Measurements from ENCODE around the gene STARD13.

Gene STARD13

GRCh38 chr13:33270895-33271538 is 14.5 kb downstream of the STARD13 start:
- DNase-seq (ENCODE audit: low read depth), result no peak
- no peak overlapping the region for H3K4me3 ChIP-seq (replicated peaks; ENCODE audit: low read depth, low read length)
- TF ChIP-seq, protein P1, sequence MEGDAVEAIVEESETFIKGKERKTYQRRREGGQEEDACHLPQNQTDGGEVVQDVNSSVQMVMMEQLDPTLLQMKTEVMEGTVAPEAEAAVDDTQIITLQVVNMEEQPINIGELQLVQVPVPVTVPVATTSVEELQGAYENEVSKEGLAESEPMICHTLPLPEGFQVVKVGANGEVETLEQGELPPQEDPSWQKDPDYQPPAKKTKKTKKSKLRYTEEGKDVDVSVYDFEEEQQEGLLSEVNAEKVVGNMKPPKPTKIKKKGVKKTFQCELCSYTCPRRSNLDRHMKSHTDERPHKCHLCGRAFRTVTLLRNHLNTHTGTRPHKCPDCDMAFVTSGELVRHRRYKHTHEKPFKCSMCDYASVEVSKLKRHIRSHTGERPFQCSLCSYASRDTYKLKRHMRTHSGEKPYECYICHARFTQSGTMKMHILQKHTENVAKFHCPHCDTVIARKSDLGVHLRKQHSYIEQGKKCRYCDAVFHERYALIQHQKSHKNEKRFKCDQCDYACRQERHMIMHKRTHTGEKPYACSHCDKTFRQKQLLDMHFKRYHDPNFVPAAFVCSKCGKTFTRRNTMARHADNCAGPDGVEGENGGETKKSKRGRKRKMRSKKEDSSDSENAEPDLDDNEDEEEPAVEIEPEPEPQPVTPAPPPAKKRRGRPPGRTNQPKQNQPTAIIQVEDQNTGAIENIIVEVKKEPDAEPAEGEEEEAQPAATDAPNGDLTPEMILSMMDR (IDR thresholded peaks at IDR 0.05; ENCODE audit: low read length, missing control alignments), result no peak

DNA sequence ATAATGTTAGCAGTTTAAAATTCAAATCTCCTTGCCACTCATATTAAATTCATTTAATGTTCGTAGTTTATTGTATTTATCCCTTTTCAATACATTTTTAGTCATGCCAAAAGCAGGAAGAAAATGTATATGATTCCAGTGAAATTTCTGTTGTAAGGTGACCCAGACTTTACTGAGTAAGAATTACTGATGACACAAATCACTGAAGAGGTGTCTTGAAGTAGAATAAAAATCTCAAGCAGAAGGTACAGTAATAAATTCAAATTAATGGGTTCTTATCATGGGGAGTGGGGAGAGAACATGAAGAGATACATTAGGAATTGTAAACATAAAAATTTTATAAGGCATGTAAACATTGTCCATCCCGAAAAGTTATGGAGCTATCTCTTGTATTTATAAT is 19.9 kb downstream of the STARD13 start:
- TF ChIP-seq, protein P1 (IDR thresholded peaks at IDR 0.05; ENCODE audit: low read length, missing control alignments), result no peak
- no peak overlapping the region for H3K4me3 ChIP-seq (replicated peaks; ENCODE audit: low read depth, low read length)
- no peak for DNase-seq (ENCODE audit: low read depth)

DNA sequence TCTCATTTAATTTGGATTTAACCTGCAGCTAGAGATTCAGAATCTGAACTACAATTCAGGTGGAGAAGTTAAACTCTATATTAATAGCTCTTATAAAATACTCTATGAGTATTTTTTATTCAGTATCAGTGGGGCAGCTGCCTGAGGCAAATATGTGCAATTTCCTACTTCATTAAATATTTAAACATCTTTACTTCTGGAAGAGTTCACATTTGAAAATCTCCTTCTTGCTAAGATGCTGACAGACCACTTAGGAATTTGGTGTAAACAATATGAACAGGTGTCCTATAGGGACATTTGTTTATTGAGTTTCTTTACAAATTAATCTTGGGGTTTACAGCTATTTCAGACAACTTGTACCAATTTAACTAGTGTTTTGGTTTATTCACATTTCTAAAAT is 20.4 kb downstream of the STARD13 start:
- TF ChIP-seq, protein P1 (IDR thresholded peaks at IDR 0.05; ENCODE audit: low read length, missing control alignments), result no peak
- no peak overlapping the region for H3K4me3 ChIP-seq (replicated peaks; ENCODE audit: low read depth, low read length)
- no peak for DNase-seq (ENCODE audit: low read depth)

- DNase-seq (ENCODE audit: low read depth), result no peak
- TF ChIP-seq, protein P1 (IDR thresholded peaks at IDR 0.05; ENCODE audit: low read length, missing control alignments), result no peak
- no peak overlapping the region for H3K4me3 ChIP-seq (replicated peaks; ENCODE audit: low read depth, low read length)
These were observed 21.0 kb downstream of the STARD13 start for GRCh38 chr13:33264620-33264978.

- no peak for DNase-seq (ENCODE audit: low read depth)
- TF ChIP-seq, protein P1 (IDR thresholded peaks at IDR 0.05; ENCODE audit: low read length, missing control alignments), result no peak
- H3K4me3 ChIP-seq (replicated peaks; ENCODE audit: low read depth, low read length), result no peak overlapping the region
These were observed 21.5 kb downstream of the STARD13 start for GRCh38 chr13:33263976-33264619.

GRCh38 chr13:33263484-33263883 is 22.1 kb downstream of the STARD13 start:
- TF ChIP-seq, protein P1 (IDR thresholded peaks at IDR 0.05; ENCODE audit: low read length, missing control alignments), result no peak
- no peak for DNase-seq (ENCODE audit: low read depth)
- no peak overlapping the region for H3K4me3 ChIP-seq (replicated peaks; ENCODE audit: low read depth, low read length)

- H3K4me3 ChIP-seq (replicated peaks; ENCODE audit: low read depth, low read length), result no peak overlapping the region
- DNase-seq (ENCODE audit: low read depth), result no peak
- TF ChIP-seq, protein P1 (IDR thresholded peaks at IDR 0.05; ENCODE audit: low read length, missing control alignments), result peak; percentile 6
These were observed 22.6 kb downstream of the STARD13 start for GRCh38 chr13:33262997-33263396.

Data from fibroblast of pulmonary artery (primary cell).